T-helper 1 cell treated with Interleukin-12 subunit alpha and Interleukin-12 subunit beta and Interleukin-4 antibody, amounts not matched to agents 30 μg/mL and 1 μg/mL, for 36 hours (primary cell): Measurements from ENCODE around the gene ATP5PB.

Experiments
- H3K27ac Mint-ChIP-seq: one replicate; pipeline ENCODE4 v1.8.0; 2021; ENCODE audit warnings: mild to moderate bottlenecking, mixed read lengths
- H3K27me3 Mint-ChIP-seq: one replicate; pipeline ENCODE4 v1.8.0; 2021; ENCODE audit warnings: low read depth, mixed read lengths
- H3K36me3 Mint-ChIP-seq: one replicate; pipeline ENCODE4 v1.8.0; 2021; ENCODE audit warnings: low read depth, mixed read lengths
- H3K4me1 Mint-ChIP-seq: one replicate; pipeline ENCODE4 v1.8.0; 2021; ENCODE audit warnings: low read depth, mixed read lengths
- H3K4me3 Mint-ChIP-seq: one replicate; pipeline ENCODE4 v1.8.0; 2021; ENCODE audit warnings: mild to moderate bottlenecking, moderate library complexity, mixed read lengths
- H3K9me3 Mint-ChIP-seq: one replicate; pipeline ENCODE4 v1.8.0; 2021; ENCODE audit warnings: mixed read lengths

Gene ATP5PB

DNA sequence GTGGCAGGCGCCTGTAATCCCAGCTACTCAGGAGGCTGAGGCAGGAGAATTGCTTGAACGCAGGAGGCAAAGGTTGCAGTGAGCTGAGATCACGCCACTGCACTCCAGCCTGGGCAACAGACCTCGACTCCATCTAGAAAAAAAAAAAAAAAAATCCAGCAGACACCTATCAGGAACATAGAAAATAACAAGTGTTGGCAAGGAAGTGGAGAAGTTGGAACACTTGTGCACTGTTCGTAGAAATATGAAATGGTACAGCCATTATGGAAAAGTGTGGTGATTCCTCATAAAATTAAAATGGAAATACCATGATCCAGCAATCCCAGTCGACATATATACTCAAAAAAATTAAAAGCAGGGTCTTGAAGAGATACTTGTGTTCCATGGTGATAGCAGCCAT, 12.5 kb downstream of the ATP5PB start:
- Mint-ChIP-seq H3K36me3 (peaks cover 54% of the 10 kb centered on the region), H3K9me3 (no peaks in the 10 kb centered on the region), H3K27ac (no peak overlapping the region), H3K27me3 (no peaks in the 10 kb centered on the region), H3K4me1 (peaks cover 14% of the 10 kb centered on the region), H3K4me3 (no peak overlapping the region)

DNA sequence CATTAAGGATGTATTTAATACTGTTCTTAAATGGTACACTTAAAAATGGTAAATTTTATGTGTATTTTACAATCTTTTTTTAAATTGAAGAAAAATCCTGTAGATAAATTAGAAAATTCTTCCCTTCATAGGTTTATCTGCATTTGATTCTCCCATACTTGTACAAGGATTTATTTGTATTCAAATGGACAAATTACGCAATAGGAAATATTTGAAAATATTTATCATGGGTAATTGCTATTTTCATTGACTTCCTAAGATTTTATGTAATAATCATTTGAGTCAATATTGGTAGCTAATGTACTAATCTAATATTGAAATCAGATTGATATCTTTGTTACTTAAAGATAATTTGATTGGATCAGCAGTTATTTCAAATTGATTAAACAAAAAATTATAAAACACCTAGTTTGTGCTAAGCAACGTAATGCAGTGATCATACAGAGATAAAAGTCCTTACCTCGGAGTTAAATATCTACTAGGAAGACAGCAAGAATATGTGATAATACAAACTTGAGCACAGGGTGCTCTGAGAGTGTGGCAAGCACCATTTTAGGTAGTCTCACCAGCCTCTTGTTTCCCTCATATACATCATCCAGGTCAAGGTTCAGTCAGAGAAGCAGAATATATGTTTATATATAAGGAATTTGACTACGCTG, 13.2 kb downstream of the ATP5PB start:
- Mint-ChIP-seq H3K27me3 (no peaks in the 10 kb centered on the region), H3K4me3 (no peak overlapping the region), H3K27ac (no peak overlapping the region), H3K36me3 (peaks cover 48% of the 10 kb centered on the region), H3K4me1 (peaks cover 11% of the 10 kb centered on the region), H3K9me3 (no peaks in the 10 kb centered on the region)

GRCh38 chr1:111463029-111463683, 13.9 kb downstream of the ATP5PB start:
- Mint-ChIP-seq H3K4me1 (peaks cover 7% of the 10 kb centered on the region), H3K9me3 (no peaks in the 10 kb centered on the region), H3K27ac (no peak overlapping the region), H3K36me3 (peaks cover 42% of the 10 kb centered on the region), H3K27me3 (no peaks in the 10 kb centered on the region), H3K4me3 (no peak overlapping the region)

DNA sequence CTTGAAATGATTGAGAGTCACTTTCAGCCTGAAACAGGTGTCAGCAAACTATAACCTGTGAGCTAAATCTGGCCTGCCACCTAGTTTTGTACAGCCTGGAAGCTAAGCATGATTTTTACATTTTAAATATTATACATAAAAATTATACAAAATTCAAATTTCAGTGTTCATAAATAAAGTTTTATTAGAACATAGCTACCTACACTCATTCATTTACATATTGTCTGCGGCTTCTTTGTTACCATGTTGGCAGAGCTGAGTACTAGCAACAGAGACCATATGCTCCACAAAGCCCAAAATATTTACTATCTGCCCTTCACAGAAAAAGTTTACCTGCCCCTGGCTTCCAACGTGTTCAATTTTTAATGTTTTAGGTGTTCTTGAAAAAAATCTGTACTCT, 16.5 kb downstream of the ATP5PB start:
- Mint-ChIP-seq H3K27ac (no peak overlapping the region), H3K9me3 (no peaks in the 10 kb centered on the region), H3K4me1 (peaks cover 5% of the 10 kb centered on the region), H3K36me3 (peaks cover 32% of the 10 kb centered on the region), H3K4me3 (no peak overlapping the region), H3K27me3 (no peaks in the 10 kb centered on the region)

- Mint-ChIP-seq H3K27me3 (no peaks in the 10 kb centered on the region), H3K9me3 (no peaks in the 10 kb centered on the region), H3K4me1 (peaks cover 5% of the 10 kb centered on the region), H3K4me3 (no peak overlapping the region), H3K36me3 (peaks cover 30% of the 10 kb centered on the region), H3K27ac (no peak overlapping the region)
These were observed 17.2 kb downstream of the ATP5PB start for GRCh38 chr1:111466480-111466879.

GRCh38 chr1:111467865-111468716, 18.8 kb downstream of the ATP5PB start:
- H3K27me3 Mint-ChIP-seq: no peaks in the 10 kb centered on the region
- H3K4me3 Mint-ChIP-seq: no peak overlapping the region
- no peak overlapping the region for H3K27ac Mint-ChIP-seq
- H3K36me3 Mint-ChIP-seq: peaks cover 23% of the 10 kb centered on the region
- H3K9me3 Mint-ChIP-seq: no peaks in the 10 kb centered on the region
- peaks cover 11% of the 10 kb centered on the region for H3K4me1 Mint-ChIP-seq

DNA sequence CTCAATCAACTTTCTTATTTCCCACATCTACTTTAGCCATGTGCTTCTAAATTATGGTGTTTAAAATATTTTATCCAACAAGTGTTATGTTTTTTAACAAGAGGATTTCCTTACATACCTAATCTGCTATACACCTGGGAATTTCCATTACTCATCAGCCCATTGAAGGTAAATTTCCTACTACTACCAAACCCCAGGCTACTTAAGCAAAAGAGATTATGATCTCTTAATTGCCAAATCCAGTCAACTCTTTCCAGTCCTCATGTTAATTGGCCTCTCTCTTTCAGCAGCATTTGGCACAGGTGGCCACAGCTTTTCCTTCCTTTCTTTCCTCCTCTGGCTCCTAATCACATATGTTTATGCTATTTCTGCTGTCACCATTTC, 19.4 kb downstream of the ATP5PB start:
- H3K4me1 Mint-ChIP-seq: peaks cover 8% of the 10 kb centered on the region
- no peaks in the 10 kb centered on the region for H3K27me3 Mint-ChIP-seq
- no peak overlapping the region for H3K27ac Mint-ChIP-seq
- H3K4me3 Mint-ChIP-seq: no peak overlapping the region
- peaks cover 19% of the 10 kb centered on the region for H3K36me3 Mint-ChIP-seq
- H3K9me3 Mint-ChIP-seq: no peaks in the 10 kb centered on the region

GRCh38 chr1:111469539-111469938, 20.3 kb downstream of the ATP5PB start:
- Mint-ChIP-seq H3K4me3 (no peak overlapping the region), H3K27ac (no peak overlapping the region), H3K9me3 (no peaks in the 10 kb centered on the region), H3K36me3 (peaks cover 13% of the 10 kb centered on the region), H3K4me1 (peaks cover 12% of the 10 kb centered on the region), H3K27me3 (no peaks in the 10 kb centered on the region)

DNA sequence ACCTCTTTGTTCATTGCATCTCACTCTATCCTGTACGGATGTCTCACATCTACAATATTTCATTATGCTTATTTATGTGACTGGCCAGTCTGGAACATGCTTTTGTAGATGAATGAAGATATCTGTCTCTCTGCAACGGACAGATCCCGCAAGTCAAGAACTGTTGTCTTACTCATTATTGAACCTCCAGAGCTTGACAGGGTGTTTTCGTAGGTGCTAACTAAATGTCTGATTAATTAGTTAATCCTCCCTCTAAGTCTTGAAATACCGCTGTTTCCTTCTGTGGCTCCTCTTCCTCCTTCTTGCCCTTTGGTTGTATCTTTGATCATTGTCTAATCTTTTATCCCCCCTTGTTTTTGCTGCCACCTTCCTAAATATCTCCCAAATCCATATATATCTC, 21.3 kb downstream of the ATP5PB start:
- no peak overlapping the region for H3K4me3 Mint-ChIP-seq
- peaks cover 6% of the 10 kb centered on the region for H3K27me3 Mint-ChIP-seq
- peaks cover 8% of the 10 kb centered on the region for H3K36me3 Mint-ChIP-seq
- peaks cover 18% of the 10 kb centered on the region for H3K4me1 Mint-ChIP-seq
- no peaks in the 10 kb centered on the region for H3K9me3 Mint-ChIP-seq
- no peak overlapping the region for H3K27ac Mint-ChIP-seq

GRCh38 chr1:111471012-111471411, 21.7 kb downstream of the ATP5PB start:
- H3K9me3 Mint-ChIP-seq: no peaks in the 10 kb centered on the region
- H3K27ac Mint-ChIP-seq: no peak overlapping the region
- H3K4me1 Mint-ChIP-seq: peaks cover 22% of the 10 kb centered on the region
- peaks cover 7% of the 10 kb centered on the region for H3K27me3 Mint-ChIP-seq
- no peak overlapping the region for H3K4me3 Mint-ChIP-seq
- H3K36me3 Mint-ChIP-seq: peaks cover 8% of the 10 kb centered on the region

- H3K4me1 Mint-ChIP-seq: peaks cover 25% of the 10 kb centered on the region
- peaks cover 7% of the 10 kb centered on the region for H3K27me3 Mint-ChIP-seq
- no peaks in the 10 kb centered on the region for H3K9me3 Mint-ChIP-seq
- peaks cover 8% of the 10 kb centered on the region for H3K36me3 Mint-ChIP-seq
- H3K4me3 Mint-ChIP-seq: no peak overlapping the region
- H3K27ac Mint-ChIP-seq: no peak overlapping the region
These were observed 22.3 kb downstream of the ATP5PB start for GRCh38 chr1:111471538-111471937.

DNA sequence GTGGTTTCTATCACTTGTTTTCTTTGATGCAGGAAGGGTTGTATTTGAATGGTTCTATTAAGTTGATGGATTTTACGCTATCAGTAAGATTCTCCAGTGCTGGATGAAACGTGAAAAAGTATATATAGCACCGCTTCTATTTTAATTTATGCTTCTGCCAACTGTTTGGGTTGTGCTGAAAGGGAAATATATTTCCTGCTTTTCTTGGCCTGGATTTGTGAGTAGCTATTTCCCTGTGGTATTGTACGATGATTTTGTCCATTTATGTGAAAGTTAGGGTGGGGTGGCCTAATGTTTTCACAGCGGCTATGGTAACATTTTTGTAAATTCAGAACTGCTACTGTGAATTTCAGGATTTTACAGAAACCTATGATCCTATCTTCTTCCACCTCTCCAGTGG, 24.8 kb downstream of the ATP5PB start:
- Mint-ChIP-seq H3K36me3 (peaks cover 14% of the 10 kb centered on the region), H3K27ac (peak overlapping the region; percentile 17), H3K27me3 (peaks cover 22% of the 10 kb centered on the region), H3K4me1 (peaks cover 44% of the 10 kb centered on the region), H3K4me3 (peak overlapping the region; percentile 52), H3K9me3 (no peaks in the 10 kb centered on the region)

- Mint-ChIP-seq H3K36me3 (peaks cover 14% of the 10 kb centered on the region), H3K9me3 (no peaks in the 10 kb centered on the region), H3K4me1 (peaks cover 44% of the 10 kb centered on the region), H3K4me3 (no peak overlapping the region), H3K27ac (no peak overlapping the region), H3K27me3 (peaks cover 25% of the 10 kb centered on the region)
These were observed 25.3 kb downstream of the ATP5PB start for GRCh38 chr1:111474521-111474920.

DNA sequence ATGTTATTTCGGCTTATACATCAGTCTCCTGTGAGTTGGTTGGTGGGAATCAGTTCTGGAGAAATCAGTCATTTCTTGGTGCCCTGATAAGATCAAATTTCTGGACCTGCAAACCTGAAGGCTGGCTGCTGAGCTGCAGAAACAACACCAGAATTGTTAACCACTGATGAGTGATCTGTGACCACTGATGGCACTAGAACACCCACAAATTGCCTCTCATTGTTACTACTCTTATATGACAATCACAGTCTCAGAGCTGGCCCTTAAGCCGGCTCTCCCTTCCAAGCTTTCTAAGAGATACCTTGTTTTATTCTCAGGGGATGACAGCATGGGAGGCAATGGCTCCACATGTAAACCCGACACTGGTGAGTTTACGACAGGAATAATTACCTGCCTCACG, 26.4 kb downstream of the ATP5PB start:
- no peak overlapping the region for H3K4me3 Mint-ChIP-seq
- peaks cover 36% of the 10 kb centered on the region for H3K27me3 Mint-ChIP-seq
- peaks cover 14% of the 10 kb centered on the region for H3K36me3 Mint-ChIP-seq
- no peaks in the 10 kb centered on the region for H3K9me3 Mint-ChIP-seq
- H3K4me1 Mint-ChIP-seq: peaks cover 44% of the 10 kb centered on the region
- no peak overlapping the region for H3K27ac Mint-ChIP-seq

- no peaks in the 10 kb centered on the region for H3K9me3 Mint-ChIP-seq
- H3K4me1 Mint-ChIP-seq: peaks cover 44% of the 10 kb centered on the region
- peaks cover 39% of the 10 kb centered on the region for H3K27me3 Mint-ChIP-seq
- H3K36me3 Mint-ChIP-seq: peaks cover 14% of the 10 kb centered on the region
- H3K27ac Mint-ChIP-seq: no peak overlapping the region
- H3K4me3 Mint-ChIP-seq: peak overlapping the region; percentile 48
These were observed 26.9 kb downstream of the ATP5PB start for GRCh38 chr1:111476214-111476613.
